Uterus (tissue), 4 donors: ENCODE data around the gene GSTT2. TPM values are rescaled to one million over a fixed set of nuclear protein-coding genes. Genes with fewer than 3 reads are reported as not detected.

Experiments
- DNase-seq, 2 donors: peaks; one replicate each; pipeline ENCODE4 v3.0.0-alpha.2; 2019 to 2020
- H3K27ac ChIP-seq, 2 donors: fragments of 200-600 bp; sonication (generic); 1 replicate in 1 of 2; 2 replicates in 1 of 2; pipeline ENCODE4 v1.5.1; 2016 to 2018
- H3K27me3 ChIP-seq, 2 donors: fragments of 200-600 bp; sonication (generic); one replicate each; pipeline ENCODE4 v1.5.1; 2018 to 2019; ENCODE audit warnings: control low read depth in 1 of 2
- H3K36me3 ChIP-seq, 2 donors: fragments of 200-600 bp; sonication (generic); one replicate each; pipeline ENCODE4 v1.5.1; 2019; ENCODE audit warnings: control low read depth in 1 of 2
- H3K4me1 ChIP-seq, 2 donors: fragments of 200-600 bp; sonication (generic); one replicate each; pipeline ENCODE4 v1.5.1; 2018 to 2019; ENCODE audit warnings: control low read depth in 1 of 2
- H3K4me3 ChIP-seq, 2 donors: fragments of 200-600 bp; sonication (generic); 1 replicate in 1 of 2; 2 replicates in 1 of 2; pipeline ENCODE4 v1.5.1; 2018 to 2019; ENCODE audit warnings: mild to moderate bottlenecking in 1 of 2
- H3K9me3 ChIP-seq, 2 donors: fragments of 200-600 bp; sonication (generic); one replicate each; pipeline ENCODE4 v1.5.1; 2019; ENCODE audit warnings: control low read depth in 1 of 2
- CTCF ChIP-seq, 4 experiments: fragments of 200-600 bp in 2 of 4; fragments of 450-650 bp in 2 of 4; sonication (generic) in 2 of 4; IDR thresholded peaks; one replicate each; pipeline ENCODE4 v1.5.1; 2016 to 2019; ENCODE audit warnings: antibody characterized with exemption in 4 of 4, mild to moderate bottlenecking in 2 of 4, moderate library complexity in 1 of 4
- POLR2A ChIP-seq, 2 donors: fragments of 450-650 bp; IDR thresholded peaks; one replicate each; pipeline ENCODE4 v1.6.1; 2016; ENCODE audit warnings: antibody characterized with exemption in 2 of 2, mild to moderate bottlenecking in 1 of 2, moderate library complexity in 1 of 2
- intact Hi-C: fragments of 100-400 bp; cut with DNase I; formaldehyde crosslinking; loops from one replicate; pipeline ENCODE4 v1.15.1; 2023; ENCODE audit warnings: low total_unique reads
- total RNA-seq, 4 donors: library from RNA; depleted of rRNA in 3 of 4; stranded (reverse); fragments of >200 nt in 3 of 4; gene quantifications; one replicate each; pipeline versions ENCODE4 v1.1.0 to v1.2.4, GENCODE V29; 2014 to 2023
- donor health status: DM: yes; HTN: yes; CAD: no.

The GSTT2 gene
- total RNA-seq, 4 donors from 2014 or later = not detected

- Histone ChIP-seq H3K4me1 (no peaks in the 10 kb centered on the region), H3K27me3 (no peaks in the 10 kb centered on the region)
- intact Hi-C loops = no loop called here
Observed at GRCh38 chr22:24029304-24029703, 49.4 kb downstream of the GSTT2 start.

GRCh38 chr22:24030186-24030702, 50.3 kb downstream of the GSTT2 start:
- intact Hi-C loops = no loop called here
- Histone ChIP-seq H3K9me3 (no peaks in the 10 kb centered on the region), H3K4me3 (no peak overlapping the region), H3K4me1 (no peaks in the 10 kb centered on the region), H3K36me3 (no peaks in the 10 kb centered on the region), H3K27me3 (no peaks in the 10 kb centered on the region), H3K27ac (no peak overlapping the region)
- no peak for DNase-seq
- no peak for TF ChIP-seq POLR2A (IDR thresholded peaks at IDR 0.05)
- no peak for TF ChIP-seq CTCF (IDR thresholded peaks at IDR 0.05)

More at GRCh38 chr22:24029304-24029703, 49.4 kb downstream of the GSTT2 start:
- Histone ChIP-seq H3K9me3 (no peaks in the 10 kb centered on the region), H3K36me3 (no peaks in the 10 kb centered on the region), H3K27ac (no peak overlapping the region), H3K4me3 (no peak overlapping the region)
- no peak for DNase-seq
- TF ChIP-seq POLR2A (IDR thresholded peaks at IDR 0.05) (no peak), CTCF (IDR thresholded peaks at IDR 0.05) (no peak)

Other genes starting within 250 kb of the GSTT2 start
- gene ZNF70, start 229.0 kb upstream of the GSTT2 start, total RNA-seq = 10 to 100 TPM in 1 of 4 donors, 1 to 10 TPM in 3; 3.6 to 13.8 (median 6.2) TPM
- gene VPREB3, start 225.7 kb upstream of the GSTT2 start, total RNA-seq = not detected
- under 1 TPM in 2 of 4 donors, not detected in 2; 0.41 to 0.55 TPM for gene C22orf15, start 217.1 kb upstream of the GSTT2 start, total RNA-seq
- gene CHCHD10, start 212.2 kb upstream of the GSTT2 start, total RNA-seq = 10 to 100 TPM in 1 of 4 donors, under 1 TPM in 1, not detected in 2; 0.88 to 21.0 TPM
- 10 to 100 TPM in 1 of 4 donors, 1 to 10 TPM in 2, not detected in 1; 7.6 to 35.8 (median 8.7) TPM for gene MMP11, start 207.3 kb upstream of the GSTT2 start, total RNA-seq
- 10 to 100 TPM; 39.1 to 64.4 (median 51.6) TPM for gene SMARCB1, start 193.2 kb upstream of the GSTT2 start, total RNA-seq
- gene DERL3, start 141.1 kb upstream of the GSTT2 start, total RNA-seq = 1 to 10 TPM in 1 of 4 donors, under 1 TPM in 1, not detected in 2; 0.95 to 1.2 TPM
- gene SLC2A11, start 122.3 kb upstream of the GSTT2 start, total RNA-seq = 10 to 100 TPM in 3 of 4 donors, under 1 TPM in 1; under 0.01 to 63.3 (median 15.0) TPM
- gene MIF, start 85.8 kb upstream of the GSTT2 start, total RNA-seq = 100 to 1,000 TPM in 2 of 4 donors, 10 to 100 TPM in 2; 77.1 to 189 (median 124) TPM
- gene GSTT2B, start 18.9 kb upstream of the GSTT2 start, total RNA-seq = 1 to 10 TPM; 2.1 to 7.6 (median 4.9) TPM
- gene DDTL, start 13.2 kb upstream of the GSTT2 start, total RNA-seq = 1 to 10 TPM in 1 of 4 donors, under 1 TPM in 2, not detected in 1; 0.26 to 3.4 (median 0.48) TPM
- 10 to 100 TPM; 26.5 to 58.7 (median 48.0) TPM for gene DDT, start 5.7 kb upstream of the GSTT2 start, total RNA-seq
- not detected for gene GSTT4, start 25.3 kb downstream of the GSTT2 start, total RNA-seq
- 10 to 100 TPM; 10.2 to 86.5 (median 39.8) TPM for gene CABIN1, start 31.2 kb downstream of the GSTT2 start, total RNA-seq
- 10 to 100 TPM in 1 of 4 donors, 1 to 10 TPM in 2, under 1 TPM in 1; 0.88 to 17.6 (median 2.8) TPM for gene SUSD2, start 201.4 kb downstream of the GSTT2 start, total RNA-seq